OCI-LY1 (cell line): ENCODE results near the gene IQGAP3.

ENCODE experiments used
- CTCF ChIP-seq: fragments of 200-600 bp; sonication (generic), shearing (Covaris generic); IDR thresholded peaks from 2 replicates; pipeline ENCODE4 v1.5.1; 2017; ENCODE audit warnings: mild to moderate bottlenecking, antibody characterized with exemption, low read length, moderate library complexity, mixed read lengths
- EZH2 ChIP-seq: fragments of 200-600 bp; sonication (generic), shearing (Covaris generic); IDR thresholded peaks from 2 replicates; pipeline ENCODE4 v1.8.0; 2017; ENCODE audit warnings: borderline replicate concordance, mixed run types, mild to moderate bottlenecking, antibody characterized with exemption, low read length, moderate library complexity, mixed read lengths

GRCh38 chr1:156481527-156481926, 90.8 kb downstream of the IQGAP3 start:
- TF ChIP-seq CTCF: no peak
- TF ChIP-seq EZH2: no peak
